ENCODE data around the gene ANKRD60.

DNA sequence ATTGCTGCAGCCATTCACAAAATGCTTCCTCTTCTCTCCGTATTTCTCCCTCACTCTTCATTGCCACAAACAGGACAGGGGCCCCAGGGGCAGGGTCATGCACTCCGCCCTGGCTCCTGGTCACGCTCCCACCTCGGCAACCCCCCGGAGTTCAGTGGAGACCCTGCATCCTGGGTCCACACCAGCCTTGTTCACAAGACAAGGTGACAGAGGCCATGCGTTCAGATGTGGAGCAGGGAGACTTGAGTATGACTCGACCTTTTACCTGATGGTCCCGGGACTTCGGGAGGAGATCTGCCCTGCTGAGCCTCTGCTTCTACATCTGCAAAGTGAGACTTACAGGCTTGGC, 49.4 kb downstream of the ANKRD60 start:
- TF ChIP-seq, protein P1, sequence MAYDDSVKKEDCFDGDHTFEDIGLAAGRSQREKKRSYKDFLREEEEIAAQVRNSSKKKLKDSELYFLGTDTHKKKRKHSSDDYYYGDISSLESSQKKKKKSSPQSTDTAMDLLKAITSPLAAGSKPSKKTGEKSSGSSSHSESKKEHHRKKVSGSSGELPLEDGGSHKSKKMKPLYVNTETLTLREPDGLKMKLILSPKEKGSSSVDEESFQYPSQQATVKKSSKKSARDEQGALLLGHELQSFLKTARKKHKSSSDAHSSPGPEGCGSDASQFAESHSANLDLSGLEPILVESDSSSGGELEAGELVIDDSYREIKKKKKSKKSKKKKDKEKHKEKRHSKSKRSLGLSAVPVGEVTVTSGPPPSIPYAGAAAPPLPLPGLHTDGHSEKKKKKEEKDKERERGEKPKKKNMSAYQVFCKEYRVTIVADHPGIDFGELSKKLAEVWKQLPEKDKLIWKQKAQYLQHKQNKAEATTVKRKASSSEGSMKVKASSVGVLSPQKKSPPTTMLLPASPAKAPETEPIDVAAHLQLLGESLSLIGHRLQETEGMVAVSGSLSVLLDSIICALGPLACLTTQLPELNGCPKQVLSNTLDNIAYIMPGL (CRISPR knock-in tag; IDR thresholded peaks at IDR 0.05; ENCODE audit: borderline replicate concordance), result no peak
- TF ChIP-seq, protein P2, sequence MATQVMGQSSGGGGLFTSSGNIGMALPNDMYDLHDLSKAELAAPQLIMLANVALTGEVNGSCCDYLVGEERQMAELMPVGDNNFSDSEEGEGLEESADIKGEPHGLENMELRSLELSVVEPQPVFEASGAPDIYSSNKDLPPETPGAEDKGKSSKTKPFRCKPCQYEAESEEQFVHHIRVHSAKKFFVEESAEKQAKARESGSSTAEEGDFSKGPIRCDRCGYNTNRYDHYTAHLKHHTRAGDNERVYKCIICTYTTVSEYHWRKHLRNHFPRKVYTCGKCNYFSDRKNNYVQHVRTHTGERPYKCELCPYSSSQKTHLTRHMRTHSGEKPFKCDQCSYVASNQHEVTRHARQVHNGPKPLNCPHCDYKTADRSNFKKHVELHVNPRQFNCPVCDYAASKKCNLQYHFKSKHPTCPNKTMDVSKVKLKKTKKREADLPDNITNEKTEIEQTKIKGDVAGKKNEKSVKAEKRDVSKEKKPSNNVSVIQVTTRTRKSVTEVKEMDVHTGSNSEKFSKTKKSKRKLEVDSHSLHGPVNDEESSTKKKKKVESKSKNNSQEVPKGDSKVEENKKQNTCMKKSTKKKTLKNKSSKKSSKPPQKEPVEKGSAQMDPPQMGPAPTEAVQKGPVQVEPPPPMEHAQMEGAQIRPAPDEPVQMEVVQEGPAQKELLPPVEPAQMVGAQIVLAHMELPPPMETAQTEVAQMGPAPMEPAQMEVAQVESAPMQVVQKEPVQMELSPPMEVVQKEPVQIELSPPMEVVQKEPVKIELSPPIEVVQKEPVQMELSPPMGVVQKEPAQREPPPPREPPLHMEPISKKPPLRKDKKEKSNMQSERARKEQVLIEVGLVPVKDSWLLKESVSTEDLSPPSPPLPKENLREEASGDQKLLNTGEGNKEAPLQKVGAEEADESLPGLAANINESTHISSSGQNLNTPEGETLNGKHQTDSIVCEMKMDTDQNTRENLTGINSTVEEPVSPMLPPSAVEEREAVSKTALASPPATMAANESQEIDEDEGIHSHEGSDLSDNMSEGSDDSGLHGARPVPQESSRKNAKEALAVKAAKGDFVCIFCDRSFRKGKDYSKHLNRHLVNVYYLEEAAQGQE (IDR thresholded peaks at IDR 0.05), result no peak
- TF ChIP-seq POLR2A (IDR thresholded peaks at IDR 0.05; ENCODE audit: low read length) (no peak), EP300 (IDR thresholded peaks at IDR 0.05) (no peak)
- TF ChIP-seq, protein P3, sequence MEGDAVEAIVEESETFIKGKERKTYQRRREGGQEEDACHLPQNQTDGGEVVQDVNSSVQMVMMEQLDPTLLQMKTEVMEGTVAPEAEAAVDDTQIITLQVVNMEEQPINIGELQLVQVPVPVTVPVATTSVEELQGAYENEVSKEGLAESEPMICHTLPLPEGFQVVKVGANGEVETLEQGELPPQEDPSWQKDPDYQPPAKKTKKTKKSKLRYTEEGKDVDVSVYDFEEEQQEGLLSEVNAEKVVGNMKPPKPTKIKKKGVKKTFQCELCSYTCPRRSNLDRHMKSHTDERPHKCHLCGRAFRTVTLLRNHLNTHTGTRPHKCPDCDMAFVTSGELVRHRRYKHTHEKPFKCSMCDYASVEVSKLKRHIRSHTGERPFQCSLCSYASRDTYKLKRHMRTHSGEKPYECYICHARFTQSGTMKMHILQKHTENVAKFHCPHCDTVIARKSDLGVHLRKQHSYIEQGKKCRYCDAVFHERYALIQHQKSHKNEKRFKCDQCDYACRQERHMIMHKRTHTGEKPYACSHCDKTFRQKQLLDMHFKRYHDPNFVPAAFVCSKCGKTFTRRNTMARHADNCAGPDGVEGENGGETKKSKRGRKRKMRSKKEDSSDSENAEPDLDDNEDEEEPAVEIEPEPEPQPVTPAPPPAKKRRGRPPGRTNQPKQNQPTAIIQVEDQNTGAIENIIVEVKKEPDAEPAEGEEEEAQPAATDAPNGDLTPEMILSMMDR (IDR thresholded peaks at IDR 0.05), result no peak

Measured in A549 (cell line).